HFFc6 (cell line): ENCODE results near the gene XKR7. TPM values are rescaled to one million over a fixed set of nuclear protein-coding genes. Genes with fewer than 3 reads are reported as not detected.

ENCODE experiments used
- DNase-seq: peaks from one replicate; pipeline ENCODE4 v3.0.0-alpha.2; 2018
- H3K27ac Mint-ChIP-seq: 2 replicates; pipeline ENCODE4 v1.8.0; 2020; ENCODE audit warnings: mild to moderate bottlenecking, mixed read lengths
- H3K27me3 Mint-ChIP-seq: 2 replicates; pipeline ENCODE4 v1.8.0; 2021; ENCODE audit warnings: mild to moderate bottlenecking, moderate library complexity, mixed read lengths; ENCODE audit not compliant: insufficient read depth
- H3K36me3 Mint-ChIP-seq: 2 replicates; pipeline ENCODE4 v1.8.0; 2021; ENCODE audit warnings: low read depth, mixed read lengths
- H3K4me1 Mint-ChIP-seq: 2 replicates; pipeline ENCODE4 v1.8.0; 2020; ENCODE audit warnings: low read depth, mixed read lengths
- H3K4me3 Mint-ChIP-seq: 2 replicates; pipeline ENCODE4 v1.8.0; 2020; ENCODE audit warnings: mild to moderate bottlenecking, moderate library complexity, mixed read lengths
- H3K9me3 Mint-ChIP-seq: 2 replicates; pipeline ENCODE4 v1.8.0; 2020; ENCODE audit warnings: mild to moderate bottlenecking, mixed read lengths
- total RNA-seq, 6 experiments: library from RNA; stranded (reverse); fragmentation: NEBNext Ultra II Directional; extraction: Animal tissue kit (Norgen Biotek cat#: 25700); gene quantifications; 2 replicates in 1 of 6; 3 replicates in 5 of 6; pipeline ENCODE4 v1.2.3, GENCODE V29; 2021
- TF ChIP-seq, protein P1 (sequence below): fragments of 200-600 bp; sonication (generic); IDR thresholded peaks from 2 replicates; pipeline ENCODE4 v1.5.0; 2021; ENCODE audit warnings: antibody characterized with exemption, mild to moderate bottlenecking

XKR7 gene
- total RNA-seq, 6 experiments from 2014 or later: not detected

- DNase-seq: no peak
- H3K36me3 Mint-ChIP-seq: no peaks in the 10 kb centered on the region
- no peaks in the 10 kb centered on the region for H3K4me1 Mint-ChIP-seq
- H3K4me3 Mint-ChIP-seq: no peak overlapping the region
- no peaks in the 10 kb centered on the region for H3K9me3 Mint-ChIP-seq
- TF ChIP-seq, protein P1, sequence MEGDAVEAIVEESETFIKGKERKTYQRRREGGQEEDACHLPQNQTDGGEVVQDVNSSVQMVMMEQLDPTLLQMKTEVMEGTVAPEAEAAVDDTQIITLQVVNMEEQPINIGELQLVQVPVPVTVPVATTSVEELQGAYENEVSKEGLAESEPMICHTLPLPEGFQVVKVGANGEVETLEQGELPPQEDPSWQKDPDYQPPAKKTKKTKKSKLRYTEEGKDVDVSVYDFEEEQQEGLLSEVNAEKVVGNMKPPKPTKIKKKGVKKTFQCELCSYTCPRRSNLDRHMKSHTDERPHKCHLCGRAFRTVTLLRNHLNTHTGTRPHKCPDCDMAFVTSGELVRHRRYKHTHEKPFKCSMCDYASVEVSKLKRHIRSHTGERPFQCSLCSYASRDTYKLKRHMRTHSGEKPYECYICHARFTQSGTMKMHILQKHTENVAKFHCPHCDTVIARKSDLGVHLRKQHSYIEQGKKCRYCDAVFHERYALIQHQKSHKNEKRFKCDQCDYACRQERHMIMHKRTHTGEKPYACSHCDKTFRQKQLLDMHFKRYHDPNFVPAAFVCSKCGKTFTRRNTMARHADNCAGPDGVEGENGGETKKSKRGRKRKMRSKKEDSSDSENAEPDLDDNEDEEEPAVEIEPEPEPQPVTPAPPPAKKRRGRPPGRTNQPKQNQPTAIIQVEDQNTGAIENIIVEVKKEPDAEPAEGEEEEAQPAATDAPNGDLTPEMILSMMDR: no peak
- no peak overlapping the region for H3K27ac Mint-ChIP-seq
- H3K27me3 Mint-ChIP-seq: peaks cover 43% of the 10 kb centered on the region
These were observed 4.1 kb upstream of the XKR7 start for GRCh38 chr20:31963889-31964288.

DNA sequence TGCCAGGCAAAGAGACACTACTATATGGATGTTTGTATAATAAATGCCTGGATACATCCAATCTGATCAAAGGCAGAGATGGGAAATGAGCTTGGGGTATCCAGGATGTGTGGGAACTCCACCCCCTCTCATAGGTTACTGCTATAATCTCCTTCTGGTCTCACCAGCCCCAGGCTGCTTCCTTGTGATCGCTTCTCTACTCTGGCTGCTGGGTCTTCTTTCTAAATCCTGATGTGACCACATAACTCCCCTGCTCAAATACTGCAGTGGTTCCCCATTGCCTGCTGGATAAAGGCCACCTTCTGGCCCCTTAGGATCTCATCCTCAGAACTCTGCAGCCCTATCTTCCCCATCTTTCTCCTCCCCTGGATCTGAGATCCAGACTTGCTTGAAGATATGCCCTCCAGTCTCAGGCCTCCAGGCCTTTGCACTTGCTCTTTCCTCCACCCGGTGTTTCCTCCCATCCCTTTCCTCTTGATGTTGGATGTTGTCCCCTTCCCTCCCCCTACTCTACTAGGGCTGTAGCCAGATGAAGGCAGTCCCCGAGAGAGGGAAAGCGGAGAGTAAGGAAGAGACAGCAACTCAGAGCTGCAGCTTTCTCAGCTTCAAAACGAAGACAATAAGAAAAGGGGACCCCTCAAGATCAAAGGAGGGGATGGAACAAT, 828 bp upstream of the XKR7 start:
- TF ChIP-seq, protein P1: no peak
- no peak for DNase-seq
- no peak overlapping the region for H3K4me3 Mint-ChIP-seq
- H3K9me3 Mint-ChIP-seq: no peaks in the 10 kb centered on the region
- H3K4me1 Mint-ChIP-seq: peaks cover 3% of the 10 kb centered on the region
- H3K36me3 Mint-ChIP-seq: no peaks in the 10 kb centered on the region
- H3K27ac Mint-ChIP-seq: no peak overlapping the region
- H3K27me3 Mint-ChIP-seq: peaks cover 31% of the 10 kb centered on the region

GRCh38 chr20:31968291-31969126, 558 bp downstream of the XKR7 start:
- peaks cover 26% of the 10 kb centered on the region for H3K27me3 Mint-ChIP-seq
- H3K9me3 Mint-ChIP-seq: no peaks in the 10 kb centered on the region
- H3K36me3 Mint-ChIP-seq: no peaks in the 10 kb centered on the region
- TF ChIP-seq, protein P1: no peak
- peak; percentile 16 for DNase-seq
- no peak overlapping the region for H3K27ac Mint-ChIP-seq
- H3K4me1 Mint-ChIP-seq: peaks cover 16% of the 10 kb centered on the region
- no peak overlapping the region for H3K4me3 Mint-ChIP-seq

GRCh38 chr20:31969991-31970390, 2.0 kb downstream of the XKR7 start:
- Mint-ChIP-seq H3K27me3 (peaks cover 18% of the 10 kb centered on the region), H3K27ac (no peak overlapping the region), H3K36me3 (no peaks in the 10 kb centered on the region), H3K4me1 (peaks cover 16% of the 10 kb centered on the region), H3K4me3 (no peak overlapping the region), H3K9me3 (no peaks in the 10 kb centered on the region)
- DNase-seq: no peak
- TF ChIP-seq, protein P1: no peak

DNA sequence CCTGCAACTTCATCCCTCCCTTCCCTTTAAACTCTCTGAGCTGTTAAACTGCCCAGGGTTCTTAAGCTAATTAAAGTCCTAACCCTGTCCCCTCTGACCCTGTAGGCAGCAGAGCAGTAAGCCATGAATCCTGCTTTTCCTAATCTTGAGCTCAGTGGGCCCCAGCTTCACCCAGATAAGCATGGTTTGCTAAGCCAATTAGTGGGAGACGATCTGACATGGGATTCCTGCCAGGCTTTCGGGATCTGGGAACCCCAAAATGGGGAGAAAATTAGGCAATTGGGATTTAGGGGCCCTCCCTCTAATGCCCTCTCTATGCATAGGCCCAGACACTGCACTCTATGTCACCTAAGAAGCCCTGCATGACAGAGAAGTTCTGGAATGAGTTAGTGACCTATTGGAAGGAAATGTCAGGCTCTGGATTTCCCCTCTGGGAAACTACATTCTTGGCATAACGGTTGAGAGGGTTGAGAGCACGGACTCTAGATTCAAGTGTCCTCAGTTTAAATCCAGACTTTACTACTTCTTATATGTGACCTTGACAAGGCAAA, 4.6 kb downstream of the XKR7 start:
- TF ChIP-seq, protein P1: no peak
- Mint-ChIP-seq H3K36me3 (no peaks in the 10 kb centered on the region), H3K27me3 (peaks cover 14% of the 10 kb centered on the region), H3K4me1 (peaks cover 16% of the 10 kb centered on the region), H3K4me3 (no peak overlapping the region; the same call in 1 of the 2 replicates), H3K9me3 (no peaks in the 10 kb centered on the region), H3K27ac (peak overlapping the region; percentile 64; the same call in 1 of the 2 replicates)
- peak; percentile 70 for DNase-seq
